Cardiac fibroblast (primary cell): ENCODE results near the gene TRMT1.

Experiments used
- DNase-seq, 2 donors: peaks; one replicate each; pipeline versions ENCODE4 v3.0.0 to v3.0.0-alpha.2; 2010; ENCODE audit warnings: low read depth in 2 of 2
- H3K4me3 ChIP-seq, 2 donors: replicated peaks in 1 of 2; 1 replicate in 1 of 2; 2 replicates in 1 of 2; pipeline ENCODE4 v1.5.1; 2011; ENCODE audit warnings: low read depth in 2 of 2, low read length in 2 of 2, mild to moderate bottlenecking in 2 of 2, moderate library complexity in 1 of 2
- TF ChIP-seq, protein P1 (sequence below): IDR thresholded peaks from one replicate; pipeline ENCODE4 v1.5.1; 2011; ENCODE audit warnings: low read depth, mild to moderate bottlenecking, low read length, inconsistent platforms

Gene TRMT1

DNA sequence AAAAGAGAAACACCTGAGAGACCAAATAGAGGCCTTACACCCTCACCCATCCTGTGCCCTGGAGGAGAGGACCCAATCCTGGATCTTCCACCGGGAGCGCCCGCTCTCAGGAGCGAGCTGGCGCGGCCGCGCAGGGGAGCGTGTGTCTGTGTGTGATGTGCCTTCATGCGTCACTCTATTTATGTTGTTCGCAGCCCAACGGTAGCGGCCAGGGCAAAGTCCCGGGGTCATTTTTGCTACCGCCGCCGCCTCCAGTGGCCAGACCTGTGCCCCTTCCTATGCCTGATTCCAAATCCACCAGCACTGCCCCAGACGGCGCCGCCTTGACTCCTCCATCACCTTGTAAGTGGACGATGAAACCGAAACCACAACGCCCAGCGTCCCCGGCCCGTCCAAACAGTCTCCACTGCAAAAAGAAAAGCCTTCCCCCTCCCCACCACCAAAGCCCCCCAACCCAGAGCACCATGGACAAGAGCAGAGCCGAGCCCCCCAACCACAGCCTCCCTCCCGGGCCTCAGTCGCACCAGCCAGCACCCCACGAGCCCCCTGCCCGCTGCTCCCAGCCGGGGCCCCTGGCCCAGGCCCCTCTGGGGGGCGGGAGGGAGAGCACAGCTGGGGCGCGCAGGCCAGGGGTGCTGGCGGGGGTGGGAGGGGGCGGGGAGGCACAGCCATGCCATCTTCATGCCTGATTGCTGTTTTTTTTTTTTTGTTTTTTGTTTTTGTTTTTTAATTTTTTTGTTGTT, 28.6 kb downstream of the TRMT1 start:
- TF ChIP-seq, protein P1, sequence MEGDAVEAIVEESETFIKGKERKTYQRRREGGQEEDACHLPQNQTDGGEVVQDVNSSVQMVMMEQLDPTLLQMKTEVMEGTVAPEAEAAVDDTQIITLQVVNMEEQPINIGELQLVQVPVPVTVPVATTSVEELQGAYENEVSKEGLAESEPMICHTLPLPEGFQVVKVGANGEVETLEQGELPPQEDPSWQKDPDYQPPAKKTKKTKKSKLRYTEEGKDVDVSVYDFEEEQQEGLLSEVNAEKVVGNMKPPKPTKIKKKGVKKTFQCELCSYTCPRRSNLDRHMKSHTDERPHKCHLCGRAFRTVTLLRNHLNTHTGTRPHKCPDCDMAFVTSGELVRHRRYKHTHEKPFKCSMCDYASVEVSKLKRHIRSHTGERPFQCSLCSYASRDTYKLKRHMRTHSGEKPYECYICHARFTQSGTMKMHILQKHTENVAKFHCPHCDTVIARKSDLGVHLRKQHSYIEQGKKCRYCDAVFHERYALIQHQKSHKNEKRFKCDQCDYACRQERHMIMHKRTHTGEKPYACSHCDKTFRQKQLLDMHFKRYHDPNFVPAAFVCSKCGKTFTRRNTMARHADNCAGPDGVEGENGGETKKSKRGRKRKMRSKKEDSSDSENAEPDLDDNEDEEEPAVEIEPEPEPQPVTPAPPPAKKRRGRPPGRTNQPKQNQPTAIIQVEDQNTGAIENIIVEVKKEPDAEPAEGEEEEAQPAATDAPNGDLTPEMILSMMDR = no peak
- no peak for DNase-seq
- no peak overlapping the region for H3K4me3 ChIP-seq

DNA sequence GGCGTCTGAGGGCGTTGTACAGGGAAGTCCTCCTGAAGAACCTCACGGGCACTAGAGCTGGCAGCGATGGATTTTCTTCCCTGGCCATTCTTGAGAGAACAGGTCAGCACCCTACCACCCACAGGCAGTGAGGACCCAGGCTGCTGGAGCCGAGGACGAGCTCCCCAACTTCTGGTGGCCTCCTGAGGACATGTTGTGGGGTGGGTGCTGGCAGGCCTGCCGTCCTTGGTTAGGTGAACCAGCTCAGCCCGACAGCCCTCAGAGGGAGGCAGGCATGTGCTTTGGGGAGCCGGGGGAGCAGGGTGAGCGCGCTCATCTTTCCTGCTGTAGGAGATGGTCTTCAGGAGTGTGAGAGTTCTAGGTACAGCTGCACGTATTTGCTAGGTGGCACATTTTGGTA, 29.2 kb downstream of the TRMT1 start:
- no peak overlapping the region for H3K4me3 ChIP-seq
- no peak for DNase-seq
- TF ChIP-seq, protein P1 = no peak

DNA sequence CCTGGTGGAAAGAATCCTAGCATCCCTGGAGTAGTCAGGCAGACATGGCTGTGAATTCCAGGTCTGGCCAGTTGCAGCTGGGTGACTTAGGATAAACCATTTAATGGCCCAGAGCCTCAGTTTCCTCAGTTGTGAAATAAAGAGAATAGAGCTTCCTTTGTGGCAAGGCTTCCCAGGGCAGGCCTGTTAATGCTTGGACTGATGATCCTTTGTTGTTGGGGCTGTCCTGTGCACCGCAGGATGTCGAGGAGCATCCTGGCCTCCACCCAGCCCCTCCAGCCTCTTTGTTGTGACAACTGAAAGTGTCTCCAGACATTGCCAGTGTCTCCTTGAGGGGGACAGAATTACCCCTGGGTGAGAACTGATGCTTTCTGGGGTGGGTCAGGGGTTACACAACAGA, 30.2 kb downstream of the TRMT1 start:
- TF ChIP-seq, protein P1 = no peak
- no peak overlapping the region for H3K4me3 ChIP-seq
- no peak for DNase-seq

DNA sequence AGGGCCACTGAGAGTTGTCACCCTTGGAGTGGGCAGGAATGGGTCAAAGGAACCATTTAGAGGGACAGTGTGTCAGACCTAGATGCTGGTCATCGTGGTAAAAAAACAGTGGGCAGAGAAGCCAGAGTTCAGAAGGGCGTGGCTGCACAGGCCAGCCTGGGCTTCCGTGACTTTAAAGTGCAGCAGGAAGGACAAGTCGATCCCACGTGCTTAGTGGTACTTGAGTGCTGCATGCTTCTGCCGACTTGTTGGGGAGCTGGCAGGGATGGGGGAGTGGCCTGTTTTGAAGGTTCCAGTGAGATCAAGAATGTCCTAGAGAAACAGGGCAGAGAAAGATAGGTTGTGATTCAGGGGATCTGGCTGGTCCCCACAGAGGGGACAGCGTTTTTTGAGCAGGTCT, 30.9 kb downstream of the TRMT1 start:
- DNase-seq = no peak
- TF ChIP-seq, protein P1 = no peak
- no peak overlapping the region for H3K4me3 ChIP-seq

DNA sequence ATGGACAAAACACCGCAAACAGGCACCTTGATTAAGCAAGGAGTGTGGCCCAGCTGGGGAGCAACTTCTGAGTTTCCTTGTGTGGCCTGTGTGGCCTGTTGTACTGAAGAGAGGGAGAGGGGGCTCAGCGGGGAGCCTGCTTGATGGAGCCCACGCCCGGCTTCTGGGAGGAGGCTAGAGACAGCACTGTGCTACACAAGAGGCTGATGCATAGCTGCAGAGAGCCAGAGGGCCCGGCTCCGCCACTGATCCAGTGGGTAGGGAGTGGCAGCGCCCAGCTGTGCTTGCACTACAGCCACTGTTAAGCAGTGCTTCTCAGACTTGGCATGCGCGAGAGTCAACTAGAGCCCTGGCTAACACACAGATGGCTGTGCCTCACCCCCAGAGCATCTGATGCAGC, 32.9 kb downstream of the TRMT1 start:
- TF ChIP-seq, protein P1 = no peak

DNA sequence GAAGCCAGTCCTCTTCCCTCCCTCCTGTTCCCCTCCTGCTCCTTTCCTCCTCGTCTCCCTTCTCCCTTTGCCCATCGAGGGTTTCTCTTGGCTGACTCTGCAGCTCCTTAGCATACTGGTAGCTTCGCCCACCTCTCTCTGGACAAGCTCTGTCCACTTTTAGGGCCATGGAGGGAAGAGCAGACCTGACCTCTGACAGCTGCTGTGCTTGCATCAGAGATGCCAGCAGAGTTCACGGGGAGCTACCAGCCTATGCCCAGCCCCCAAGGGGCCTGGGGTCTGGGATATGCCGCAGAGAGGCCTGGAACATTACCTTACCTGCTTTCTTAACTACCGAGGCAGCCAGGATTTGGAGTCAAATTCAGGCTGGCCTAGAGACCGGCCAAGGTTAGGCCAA, 33.5 kb downstream of the TRMT1 start:
- H3K4me3 ChIP-seq = no peak overlapping the region
- no peak for DNase-seq
- TF ChIP-seq, protein P1 = no peak

More for the DNA sequence above, 32.9 kb downstream of the TRMT1 start:
- DNase-seq = no peak
- no peak overlapping the region for H3K4me3 ChIP-seq
